AG08396 (cell line): Measurements from ENCODE around the gene GAP43.
"Not testable (repeated sequence)": the region's sequence is repeated elsewhere in the genome, so short reads cannot be mapped to it uniquely, and the experiment has no call there.

Experiments used
- DNase-seq: peaks from one replicate; pipeline ENCODE4 v3.0.0; 2012; ENCODE audit warnings: low spot score, mixed read lengths

The GAP43 gene

DNA sequence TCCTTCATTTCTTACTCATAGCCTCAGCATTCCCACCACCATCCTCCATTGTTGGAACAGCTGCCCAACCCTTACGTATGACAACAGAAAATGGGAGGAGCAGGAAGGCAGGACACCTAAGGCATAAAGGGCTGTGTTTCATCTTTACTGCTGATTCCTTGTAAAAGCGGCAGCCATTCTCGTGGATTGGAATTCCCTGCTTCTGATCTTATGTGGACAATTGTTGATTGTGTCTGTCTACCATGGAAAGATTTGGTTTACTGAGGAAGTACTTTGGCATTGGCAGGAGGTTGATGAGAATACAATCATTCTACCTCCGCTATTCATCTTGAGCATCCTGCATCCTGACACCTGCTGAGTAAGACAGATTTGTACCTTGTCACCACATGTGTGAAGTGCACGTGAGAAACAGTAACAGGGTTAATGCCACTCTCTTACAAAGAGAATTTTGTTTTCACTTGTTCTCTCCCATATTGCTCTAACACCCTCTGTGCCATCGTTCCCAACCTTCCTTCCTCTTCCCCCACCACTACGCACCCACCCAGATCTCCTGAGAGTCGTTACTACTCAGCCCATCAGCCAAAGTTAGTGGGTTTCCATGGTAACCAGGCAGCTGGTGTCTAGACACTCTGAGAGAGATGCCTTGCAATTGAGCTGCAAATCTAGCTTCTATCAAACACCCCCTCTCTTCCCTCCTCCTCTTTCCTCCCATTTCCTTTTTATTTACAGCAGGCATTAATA lies 75.7 kb downstream of the GAP43 start:
- no peak for DNase-seq

DNA sequence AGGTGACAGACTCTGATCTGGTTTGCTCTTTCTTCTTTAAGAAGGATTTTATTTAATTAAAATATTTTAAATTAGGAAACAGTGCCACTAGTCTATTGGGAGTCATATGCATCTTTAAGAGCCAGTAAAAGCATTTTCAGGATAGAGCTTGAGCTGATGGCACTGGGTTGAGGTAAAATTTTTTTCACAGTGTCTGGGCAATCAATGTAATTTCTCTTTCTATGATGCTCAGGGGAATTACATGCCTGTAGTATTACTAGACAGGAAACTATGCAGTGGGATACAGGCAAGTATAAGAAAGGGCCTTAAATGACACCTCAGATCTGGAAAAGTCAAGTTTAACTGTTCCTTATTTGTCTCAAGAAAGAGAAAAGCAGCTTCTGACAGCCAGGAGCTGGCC lies 76.4 kb downstream of the GAP43 start:
- no peak for DNase-seq

DNA sequence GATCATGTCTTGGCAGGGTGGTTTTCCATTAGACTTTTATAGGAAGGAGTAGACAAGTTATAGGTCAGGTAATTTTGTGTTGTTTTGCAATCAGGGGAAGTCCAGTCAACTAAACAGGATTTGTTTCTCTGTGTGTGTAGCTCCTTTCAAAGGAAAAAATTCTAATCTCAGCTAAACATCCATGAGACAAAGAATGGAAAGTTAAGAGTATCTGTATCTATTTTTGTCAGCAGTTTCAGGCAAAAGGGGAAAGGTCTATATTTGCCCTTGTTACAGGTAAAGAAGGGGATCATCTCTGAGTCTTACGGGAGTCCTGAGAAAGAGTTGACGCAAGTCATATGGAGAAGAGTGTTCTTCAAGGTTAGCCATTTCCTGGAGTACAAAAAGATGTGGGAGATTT lies 79.3 kb downstream of the GAP43 start:
- DNase-seq, result no peak

DNA sequence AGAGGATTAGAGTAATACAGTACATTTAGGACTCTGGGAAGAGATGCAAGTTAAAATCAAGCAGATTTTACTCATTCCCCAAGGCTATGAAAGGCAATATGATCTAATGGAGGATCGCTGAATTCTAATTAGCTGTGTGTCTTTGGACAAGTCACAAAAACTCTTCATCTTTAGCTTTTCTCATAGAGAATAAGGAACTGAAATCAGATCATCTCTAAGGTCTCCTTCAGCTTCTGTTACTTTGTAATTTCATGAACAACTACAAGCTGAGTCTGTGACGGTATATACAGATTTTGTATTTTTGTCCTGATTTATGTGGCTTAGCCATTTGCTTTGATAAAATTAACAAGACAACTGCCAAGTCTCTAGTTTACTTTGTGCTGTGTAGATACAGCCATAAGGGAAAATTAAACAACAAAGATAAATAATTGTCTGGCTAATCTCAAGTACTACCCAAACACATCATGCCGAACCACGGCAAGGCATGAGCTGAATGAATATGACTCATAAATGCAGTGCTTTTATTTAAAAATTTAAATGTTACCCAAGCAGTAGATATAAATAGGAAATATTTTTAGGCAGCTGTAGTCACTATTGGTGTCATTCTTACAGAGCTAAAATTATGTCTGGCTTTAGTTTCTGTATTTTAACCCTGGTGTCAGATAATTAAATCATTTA lies 81.5 kb downstream of the GAP43 start:
- no peak for DNase-seq

DNA sequence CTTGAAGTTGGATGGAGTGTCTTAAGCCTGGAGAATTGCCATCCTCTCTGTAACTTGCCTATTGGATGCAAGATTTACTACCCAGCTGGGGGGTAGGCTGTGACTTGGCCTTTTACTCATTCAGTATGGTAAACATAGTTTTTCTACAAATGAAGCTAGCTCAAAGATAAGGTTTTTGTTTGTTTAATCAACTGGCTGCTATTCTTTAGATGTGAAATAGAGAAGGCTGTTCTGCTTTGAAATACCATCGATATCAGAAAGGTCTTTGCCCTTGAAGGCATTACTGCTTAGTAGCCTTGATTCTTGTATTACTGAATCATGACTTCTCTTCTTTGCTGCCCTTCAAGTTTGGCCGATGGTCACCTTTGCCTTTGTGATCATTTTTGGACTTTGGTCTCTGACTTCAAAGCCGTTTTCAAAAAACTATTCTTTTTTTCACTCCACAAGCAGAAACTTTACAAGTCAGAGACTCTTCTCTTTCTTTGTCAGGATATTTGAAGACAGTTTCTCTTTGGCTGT lies 83.1 kb downstream of the GAP43 start:
- no peak for DNase-seq

DNA sequence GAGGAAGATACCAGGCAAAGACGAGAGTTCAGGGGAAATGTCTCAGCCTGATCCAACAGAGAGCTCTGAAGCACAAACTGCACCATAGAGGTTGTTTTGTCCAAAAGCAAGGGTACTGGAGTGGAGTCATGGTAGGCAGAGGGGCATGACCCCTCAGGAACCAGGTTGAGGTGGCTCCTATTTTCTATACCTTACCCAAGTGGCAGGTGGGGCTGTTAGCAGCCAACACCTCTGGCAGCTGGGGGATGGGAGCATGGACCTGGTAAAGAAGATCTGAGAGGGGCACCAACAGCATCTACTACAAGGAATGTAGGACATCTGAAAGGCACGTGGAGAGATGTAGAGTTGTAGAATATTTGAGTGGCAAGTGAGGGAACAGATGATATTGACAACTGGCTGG lies 85.2 kb downstream of the GAP43 start:
- DNase-seq, result no peak

DNA sequence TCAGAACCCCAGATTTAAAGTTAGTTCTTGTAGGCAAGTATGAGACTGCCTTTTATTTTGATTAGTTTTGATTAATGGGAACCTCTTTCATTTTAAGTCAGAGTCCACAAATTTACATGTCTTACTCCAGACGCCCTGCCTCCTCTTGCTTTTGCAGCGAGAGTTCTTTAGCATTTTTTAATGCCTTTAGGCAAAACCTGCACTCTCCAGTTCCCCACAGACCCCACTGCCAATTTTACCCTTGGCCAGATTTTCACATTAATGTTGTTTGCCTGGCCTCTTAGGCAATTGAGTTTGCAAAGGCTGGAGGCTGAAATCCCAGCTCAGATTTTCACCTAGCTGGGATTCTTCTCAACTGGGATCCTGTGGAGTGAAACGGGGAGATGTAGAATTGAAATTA lies 85.8 kb downstream of the GAP43 start:
- no peak for DNase-seq

DNA sequence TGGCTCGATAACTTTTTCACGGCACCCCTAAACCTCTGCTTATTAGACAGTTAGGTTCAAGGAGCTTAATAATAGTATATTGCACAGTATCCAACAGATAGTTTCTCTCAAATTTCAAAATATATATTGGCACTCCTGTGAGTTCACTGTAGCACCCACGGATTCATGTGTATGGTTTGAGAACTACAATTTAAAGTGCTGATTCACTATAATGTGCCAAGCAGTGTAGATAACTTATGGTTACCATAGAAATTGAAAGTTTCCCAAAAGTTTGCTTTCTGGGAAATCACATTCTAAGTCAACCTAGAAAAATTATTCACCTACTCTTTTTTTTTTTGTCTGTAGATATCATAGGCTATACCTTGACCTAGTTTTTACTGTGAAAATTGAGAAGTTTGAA lies 86.6 kb downstream of the GAP43 start:
- no peak for DNase-seq

DNA sequence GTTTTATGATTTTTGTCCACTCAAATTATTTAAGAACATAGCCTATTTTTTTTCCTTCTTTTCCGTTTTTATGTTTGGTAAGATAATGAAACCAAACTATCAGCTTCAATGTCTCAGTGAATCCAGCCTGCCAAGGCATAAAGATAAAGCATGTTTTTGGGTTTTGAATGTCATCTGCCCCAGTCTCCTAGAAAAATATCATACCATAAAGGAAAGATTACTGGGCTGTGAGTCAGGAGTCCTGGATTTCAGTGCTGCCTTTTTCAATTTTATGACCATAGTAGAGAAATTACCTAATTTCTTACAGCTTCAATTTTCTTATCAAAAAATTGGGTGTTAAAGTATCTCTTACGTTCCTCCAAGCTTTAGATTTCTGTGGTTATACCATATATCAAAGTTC lies 87.5 kb downstream of the GAP43 start:
- no peak for DNase-seq

DNA sequence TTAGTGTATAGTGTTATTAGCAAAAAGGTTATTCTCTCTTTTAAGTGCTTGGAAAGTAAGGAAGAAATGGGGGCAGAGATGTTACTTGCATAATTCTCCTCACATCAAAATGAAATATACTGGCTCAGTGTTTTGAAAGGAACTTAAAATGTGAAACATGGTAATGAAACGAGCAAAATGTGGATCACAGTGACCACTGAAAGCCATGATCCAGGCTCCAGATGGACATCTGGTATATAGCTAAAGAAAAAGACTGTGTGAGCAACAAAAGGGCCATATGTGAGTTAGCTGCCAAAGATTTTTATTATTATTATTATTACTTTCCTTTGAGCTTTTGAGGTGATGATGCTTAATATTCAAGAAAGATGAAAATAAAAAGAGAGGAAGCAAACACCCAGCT lies 89.6 kb downstream of the GAP43 start:
- no peak for DNase-seq

DNA sequence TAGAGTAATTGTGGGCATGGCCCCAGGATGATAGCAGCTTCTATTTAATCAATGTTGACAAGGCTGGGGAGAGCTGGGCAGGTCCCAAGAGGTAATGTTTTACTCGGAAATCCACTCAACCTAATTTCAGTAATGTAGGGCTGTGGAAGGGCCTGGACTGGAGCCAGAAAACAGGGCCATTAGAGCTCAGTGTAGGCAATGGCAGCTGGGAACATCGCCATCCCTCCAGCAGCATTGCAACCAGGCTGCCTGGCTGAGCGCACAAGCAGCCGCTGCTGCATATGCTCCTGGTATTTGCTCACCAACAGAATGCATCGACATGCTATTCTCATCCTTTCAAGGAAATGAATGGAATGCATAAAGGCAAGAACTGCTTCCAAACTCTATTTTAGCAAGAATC lies 90.0 kb downstream of the GAP43 start:
- DNase-seq, result no peak

DNA sequence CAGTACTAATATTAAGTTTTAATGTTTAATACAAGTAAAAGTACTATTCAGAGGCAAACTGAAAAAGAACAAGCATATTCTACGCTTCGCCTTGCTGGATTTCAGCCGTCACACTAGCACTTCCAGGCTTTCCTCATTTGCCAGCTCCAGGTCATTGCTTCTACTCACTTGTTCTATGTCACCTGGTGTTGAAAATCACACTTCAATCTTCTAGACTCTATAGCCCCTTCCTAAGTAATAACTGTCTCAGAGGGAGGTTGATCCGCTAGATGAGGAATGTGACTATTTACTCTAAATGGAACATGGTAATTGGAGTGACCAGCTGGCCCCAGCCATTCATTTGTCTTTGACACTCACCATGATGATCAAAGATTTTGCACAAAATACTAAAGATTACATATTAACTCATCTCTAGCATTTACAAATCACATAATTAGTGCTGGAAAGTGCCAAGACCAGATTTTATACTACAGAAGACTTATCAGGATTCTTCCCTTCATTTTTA lies 92.0 kb downstream of the GAP43 start:
- DNase-seq, result no peak

DNA sequence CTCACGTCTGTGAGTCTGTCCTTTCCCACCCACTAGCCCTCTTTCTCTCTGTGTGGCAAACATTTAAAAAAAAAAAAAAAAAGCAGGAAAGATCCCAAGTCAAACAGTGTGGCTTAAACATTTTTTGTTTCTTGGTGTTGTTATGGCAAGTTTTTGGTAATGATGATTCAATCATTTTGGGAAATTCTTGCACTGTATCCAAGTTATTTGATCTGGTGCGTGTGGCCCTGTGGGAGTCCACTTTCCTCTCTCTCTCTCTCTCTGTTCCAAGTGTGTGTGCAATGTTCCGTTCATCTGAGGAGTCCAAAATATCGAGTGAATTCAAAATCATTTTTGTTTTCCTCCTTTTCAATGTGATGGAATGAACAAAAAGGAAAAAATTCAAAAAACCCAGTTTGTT lies 97.7 kb downstream of the GAP43 start:
- no peak for DNase-seq

DNA sequence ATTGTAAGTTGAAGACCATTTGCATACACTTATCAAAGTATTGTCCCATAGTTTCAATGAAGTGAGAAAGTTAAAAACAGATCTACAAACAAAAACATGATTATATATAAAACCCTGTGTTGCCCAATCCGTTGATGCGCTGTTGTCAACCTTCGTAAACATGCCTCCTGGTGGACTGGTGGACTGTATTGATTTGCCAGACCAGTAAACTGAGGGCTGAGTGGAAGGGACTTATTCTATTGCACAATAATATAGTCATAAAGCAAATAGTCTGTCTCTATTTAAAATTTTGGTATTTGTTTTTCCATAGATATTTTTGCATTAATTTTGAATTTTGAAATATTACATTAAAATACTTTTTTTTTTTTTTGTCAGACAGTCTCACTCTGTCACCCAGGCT lies 102.5 kb downstream of the GAP43 start:
- DNase-seq, result no peak

DNA sequence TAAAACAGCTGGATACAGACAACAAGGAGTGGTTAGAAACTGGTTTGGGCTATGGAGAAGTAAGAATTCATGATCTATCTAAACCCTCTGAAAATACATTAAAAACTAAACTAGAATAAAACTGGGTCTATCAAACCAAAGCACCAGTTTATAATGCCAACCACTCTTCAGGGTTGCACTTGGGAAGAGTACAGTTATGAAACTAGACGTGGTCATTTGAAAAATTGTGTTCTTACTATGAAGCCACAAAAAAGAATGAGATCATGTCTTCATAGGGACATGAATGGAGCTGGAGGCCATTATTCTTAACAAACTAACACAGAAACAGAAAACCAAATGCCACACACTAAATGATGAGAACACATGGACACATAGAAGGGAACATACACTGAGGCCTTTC lies 103.8 kb downstream of the GAP43 start:
- DNase-seq, result no peak

DNA sequence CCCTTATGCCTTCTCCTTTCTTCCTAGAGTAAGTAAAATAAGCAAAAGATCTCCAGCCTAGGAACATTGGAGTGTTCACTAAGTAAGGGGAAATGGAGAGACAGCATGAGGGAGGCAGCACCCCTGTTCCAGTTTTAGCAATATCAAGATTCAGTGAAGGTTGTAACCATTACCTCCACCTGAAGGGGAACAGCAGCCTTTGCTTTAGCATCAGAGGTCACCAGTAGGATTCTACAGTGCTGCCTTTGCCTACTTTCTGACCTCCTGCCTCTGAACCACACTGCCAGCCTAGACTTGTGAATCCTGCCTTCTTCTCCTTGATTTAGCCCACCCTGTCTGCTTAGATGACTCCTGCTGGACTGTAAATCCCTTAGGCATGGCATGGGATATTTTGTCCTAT lies 104.7 kb downstream of the GAP43 start:
- no peak for DNase-seq

DNA sequence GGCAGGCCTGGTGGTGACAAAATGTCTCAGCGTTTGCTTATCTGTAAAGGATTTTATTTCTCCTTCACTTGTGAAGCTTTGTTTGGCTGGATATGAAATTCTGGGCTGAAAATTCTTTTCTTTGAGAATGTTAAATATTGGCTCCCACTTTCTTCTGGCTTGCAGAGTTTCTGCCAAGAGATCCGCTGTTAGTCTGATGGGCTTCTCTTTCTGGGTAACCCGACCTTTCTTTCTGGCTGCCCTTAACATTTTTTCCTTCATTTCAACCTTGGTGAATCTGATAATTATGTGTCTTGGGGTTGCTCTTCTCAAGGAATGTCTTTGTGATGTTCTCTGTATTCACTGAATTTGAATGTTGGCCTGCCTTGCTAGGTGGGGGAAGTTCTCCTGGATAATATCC lies 113.0 kb downstream of the GAP43 start:
- not testable (repeated sequence) for DNase-seq

DNA sequence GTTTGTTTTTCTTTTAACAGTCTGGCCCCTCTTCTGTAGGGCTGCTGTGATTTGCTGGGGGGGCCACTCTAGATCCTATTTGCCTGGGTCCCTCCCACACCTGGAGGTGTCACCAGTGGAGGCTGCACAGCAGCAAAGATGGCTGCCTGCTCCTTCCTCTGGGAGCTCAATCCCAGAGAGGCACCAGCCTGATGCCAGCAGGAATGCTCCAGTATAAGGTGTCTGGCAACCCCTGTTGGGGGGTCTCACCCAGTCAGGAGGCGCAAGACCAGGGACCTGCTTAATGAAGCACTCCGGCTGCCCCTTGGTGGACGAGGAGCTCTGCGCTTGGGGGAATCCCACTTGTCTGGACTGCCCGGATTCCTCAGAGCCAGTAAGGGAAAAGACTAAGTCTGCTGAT lies 118.3 kb downstream of the GAP43 start:
- DNase-seq, result no peak

DNA sequence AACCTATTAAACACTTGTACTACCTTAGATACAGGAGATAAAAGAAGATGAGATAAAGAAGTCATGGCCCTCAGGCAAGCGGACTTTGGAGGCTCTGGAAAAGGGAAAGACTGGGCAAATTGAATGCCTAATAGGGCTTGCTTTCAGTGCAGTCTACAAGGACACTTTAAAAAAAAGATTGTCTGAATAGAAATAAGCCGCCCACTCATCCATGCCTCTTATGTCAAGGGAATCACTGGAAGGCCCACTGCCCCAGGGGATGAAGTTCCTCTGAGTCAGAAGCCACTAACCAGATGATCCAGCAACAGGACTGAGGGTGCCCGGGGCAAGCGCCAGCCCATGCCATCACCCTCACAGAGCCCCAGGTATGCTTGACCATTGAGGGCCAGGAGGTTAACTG lies 121.2 kb downstream of the GAP43 start:
- DNase-seq, result not testable (repeated sequence)

DNA sequence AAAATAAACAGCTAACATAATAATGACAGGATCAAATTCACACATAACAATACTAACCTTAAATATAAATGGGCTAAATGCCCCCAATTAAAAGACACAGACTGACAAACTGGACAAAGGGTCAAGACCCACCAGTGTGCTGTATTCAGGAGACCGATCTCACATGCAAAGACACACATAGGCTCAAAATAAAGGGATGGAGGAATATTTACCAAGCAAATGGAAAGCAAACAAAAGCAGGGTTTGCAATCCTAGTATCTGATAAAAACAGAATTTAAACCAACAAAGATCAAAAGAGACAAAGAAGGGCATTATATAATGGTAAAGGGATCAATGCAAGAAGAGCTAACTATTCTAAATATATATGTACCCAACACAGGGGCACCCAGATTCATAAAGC lies 129.7 kb downstream of the GAP43 start:
- DNase-seq, result not testable (repeated sequence)

DNA sequence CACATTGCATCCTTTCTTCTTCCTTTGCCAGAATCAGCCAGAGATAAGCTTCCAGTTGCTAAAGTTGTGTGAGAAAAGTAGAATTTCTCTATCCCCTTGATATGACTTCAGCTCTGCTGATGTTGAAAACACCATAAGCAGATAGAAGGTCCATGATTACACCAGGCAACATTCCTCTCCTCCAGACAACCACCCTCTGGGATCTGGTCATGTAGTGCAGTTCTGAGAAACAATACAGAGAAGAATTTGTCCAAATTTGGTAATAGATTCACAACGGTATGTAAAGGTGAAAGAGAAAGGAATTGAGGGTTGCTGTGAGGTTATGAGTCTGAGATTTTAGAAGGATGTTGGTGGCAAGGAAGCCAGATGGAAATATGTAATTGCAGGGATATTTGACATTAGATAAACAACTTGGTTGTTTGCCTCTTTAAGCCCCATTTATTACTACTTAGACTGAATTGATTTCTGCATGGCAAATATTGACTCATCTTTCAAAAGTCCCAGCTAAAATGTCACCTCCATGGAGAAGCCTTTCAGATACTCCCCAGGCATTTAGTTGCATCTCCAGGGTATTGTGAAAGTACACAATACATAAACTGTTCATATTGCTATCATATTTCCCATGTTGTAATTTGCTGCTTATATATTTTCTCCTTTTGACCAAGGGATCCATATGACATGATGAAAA lies 134.9 kb downstream of the GAP43 start:
- DNase-seq, result no peak

DNA sequence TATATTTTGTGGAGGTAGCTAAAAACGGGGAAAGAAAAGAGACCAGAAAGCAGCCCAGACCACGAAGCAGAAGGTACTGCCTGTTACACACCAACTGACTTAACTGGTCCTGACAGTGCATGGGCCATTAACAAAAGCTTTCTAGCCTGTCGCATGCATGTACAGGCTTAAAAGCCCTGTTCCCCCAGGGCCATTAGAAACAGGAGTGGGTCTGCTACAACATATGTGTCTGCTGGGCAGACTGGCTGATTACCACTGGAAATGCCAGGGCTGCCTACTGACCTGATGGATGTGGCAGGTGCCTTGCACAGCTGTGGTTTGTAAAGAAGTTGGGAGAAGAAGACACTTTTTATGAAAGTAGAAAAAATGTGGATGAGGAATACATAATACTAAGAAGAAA lies 137.4 kb downstream of the GAP43 start:
- no peak for DNase-seq

DNA sequence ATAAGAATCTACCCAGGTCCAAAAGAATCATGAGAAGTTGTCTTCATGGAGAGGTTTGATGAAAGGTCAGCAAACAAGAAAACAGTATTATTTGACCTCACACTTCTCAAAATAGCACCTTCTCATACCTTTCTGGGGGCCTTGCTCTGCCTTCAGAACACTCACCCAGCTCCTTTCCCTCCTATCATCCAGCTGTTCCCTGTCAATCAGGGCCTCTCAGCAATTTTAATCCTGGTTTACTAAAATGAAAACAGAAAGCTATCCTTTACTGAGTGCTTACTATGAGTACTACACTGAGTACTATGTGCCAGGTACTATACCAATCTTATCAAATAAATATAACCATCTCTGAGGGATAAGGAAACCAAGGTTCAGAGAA lies 138.6 kb downstream of the GAP43 start:
- DNase-seq, result no peak
